Fibroblast of upper back skin (primary cell): ENCODE data around the gene ATP6V0E2.

Source experiments
- DNase-seq: peaks from one replicate; pipeline ENCODE4 v3.0.0-alpha.2; 2013

ATP6V0E2 gene

DNA sequence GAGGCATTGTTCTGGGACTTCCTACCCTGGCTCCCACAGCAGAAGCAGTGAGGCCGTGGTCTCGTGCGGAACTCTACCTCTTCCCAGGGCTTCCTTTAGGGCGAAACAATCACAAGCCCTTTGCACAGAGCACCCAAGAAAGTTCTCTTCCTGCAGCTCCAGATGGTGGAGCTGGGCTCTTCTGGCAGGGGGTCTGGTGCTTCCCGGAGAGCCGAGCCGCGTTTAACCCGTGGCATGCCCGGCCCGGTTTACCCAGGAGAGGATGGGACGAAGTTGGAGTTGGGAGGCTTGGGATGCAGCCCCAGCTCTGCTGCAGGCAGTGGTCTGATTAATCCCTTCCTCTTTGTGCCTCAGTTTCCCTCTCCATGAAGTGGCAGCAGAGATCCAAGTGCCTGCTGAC lies 9.0 kb upstream of the ATP6V0E2 start:
- DNase-seq, result no peak

DNA sequence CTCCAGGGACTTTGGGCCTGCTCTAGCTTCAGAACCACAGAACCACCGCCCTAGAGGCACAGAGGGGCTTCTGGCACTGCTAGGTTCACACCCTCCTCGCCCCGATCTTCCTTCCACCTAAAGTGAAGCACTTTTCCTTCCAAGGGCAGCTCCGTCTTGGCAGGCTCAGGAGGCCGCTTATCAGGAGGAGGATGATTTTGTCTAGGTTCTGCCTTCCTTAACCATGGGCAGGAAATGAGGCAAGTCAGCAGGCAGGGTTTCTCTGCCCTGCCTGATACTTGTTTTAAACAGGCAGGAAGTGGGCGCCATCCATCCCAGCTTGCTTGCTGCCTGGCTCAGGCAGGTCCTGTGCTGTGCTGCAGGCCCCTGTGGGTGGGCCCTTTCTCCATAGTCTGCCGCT lies 8.3 kb upstream of the ATP6V0E2 start:
- peak; percentile 8 for DNase-seq

DNA sequence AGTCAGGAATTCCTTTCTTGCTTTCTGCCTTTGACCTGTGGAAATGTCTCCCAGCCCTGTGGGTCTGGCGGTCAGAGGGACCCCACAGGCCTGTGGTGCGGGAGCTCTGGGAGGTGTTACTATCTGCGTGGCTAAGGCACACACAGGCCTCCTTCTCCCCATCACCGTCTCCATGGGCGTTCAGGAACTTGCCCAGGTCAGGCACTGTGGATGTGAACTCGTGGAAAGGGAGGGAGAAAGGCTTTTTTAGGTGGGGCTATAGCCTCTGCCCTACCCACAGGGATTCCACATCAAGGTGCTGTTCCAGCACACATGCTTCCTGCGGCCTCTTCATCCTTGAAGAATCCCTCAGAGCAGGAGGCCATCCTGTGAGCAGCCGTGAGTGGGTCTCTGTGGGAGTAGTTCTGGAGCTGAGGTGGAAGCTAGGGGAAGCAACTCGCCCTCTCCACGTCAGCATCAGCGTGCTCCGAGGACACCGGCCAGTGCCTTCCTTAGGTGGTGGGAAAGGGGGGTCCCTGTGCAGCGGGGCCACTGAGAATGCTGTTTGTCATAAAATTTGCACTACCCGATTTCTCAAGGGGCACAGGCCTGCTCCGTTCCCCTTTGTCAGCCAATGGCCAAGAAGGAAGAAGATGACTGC lies 7.5 kb upstream of the ATP6V0E2 start:
- DNase-seq, result no peak

DNA sequence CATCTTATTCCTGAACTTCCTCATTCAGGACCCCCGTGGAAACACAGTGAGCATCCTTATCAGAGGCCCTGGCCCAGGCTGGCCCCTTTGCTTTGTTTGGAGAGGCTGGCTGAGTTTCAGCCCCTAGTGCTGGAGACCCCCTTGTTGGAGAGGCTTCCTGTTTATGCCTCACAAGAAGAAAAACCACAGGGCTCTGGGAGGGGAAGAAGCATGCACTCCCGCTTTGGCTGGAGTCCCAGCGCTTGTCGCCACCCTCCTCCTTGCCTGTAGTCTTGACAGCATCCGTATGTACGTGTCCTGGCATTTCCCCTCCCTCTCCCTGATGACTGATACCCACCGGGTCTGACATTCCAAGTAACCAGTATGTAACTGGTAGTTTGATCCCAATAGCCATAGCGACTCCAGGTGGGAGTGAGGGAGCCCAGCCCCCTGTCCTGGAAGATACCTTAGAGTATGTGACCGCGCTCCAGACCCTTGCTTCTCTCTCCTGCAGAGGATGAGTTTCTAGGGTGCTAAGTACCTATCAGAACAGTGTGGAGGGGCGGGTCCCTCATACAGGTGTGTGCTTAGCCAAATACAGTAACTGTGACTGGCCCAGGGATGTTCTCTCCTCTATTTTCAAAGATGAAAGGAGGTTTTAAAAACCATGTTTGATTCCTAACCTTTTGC lies 6.9 kb upstream of the ATP6V0E2 start:
- peak; percentile 79 for DNase-seq

DNA sequence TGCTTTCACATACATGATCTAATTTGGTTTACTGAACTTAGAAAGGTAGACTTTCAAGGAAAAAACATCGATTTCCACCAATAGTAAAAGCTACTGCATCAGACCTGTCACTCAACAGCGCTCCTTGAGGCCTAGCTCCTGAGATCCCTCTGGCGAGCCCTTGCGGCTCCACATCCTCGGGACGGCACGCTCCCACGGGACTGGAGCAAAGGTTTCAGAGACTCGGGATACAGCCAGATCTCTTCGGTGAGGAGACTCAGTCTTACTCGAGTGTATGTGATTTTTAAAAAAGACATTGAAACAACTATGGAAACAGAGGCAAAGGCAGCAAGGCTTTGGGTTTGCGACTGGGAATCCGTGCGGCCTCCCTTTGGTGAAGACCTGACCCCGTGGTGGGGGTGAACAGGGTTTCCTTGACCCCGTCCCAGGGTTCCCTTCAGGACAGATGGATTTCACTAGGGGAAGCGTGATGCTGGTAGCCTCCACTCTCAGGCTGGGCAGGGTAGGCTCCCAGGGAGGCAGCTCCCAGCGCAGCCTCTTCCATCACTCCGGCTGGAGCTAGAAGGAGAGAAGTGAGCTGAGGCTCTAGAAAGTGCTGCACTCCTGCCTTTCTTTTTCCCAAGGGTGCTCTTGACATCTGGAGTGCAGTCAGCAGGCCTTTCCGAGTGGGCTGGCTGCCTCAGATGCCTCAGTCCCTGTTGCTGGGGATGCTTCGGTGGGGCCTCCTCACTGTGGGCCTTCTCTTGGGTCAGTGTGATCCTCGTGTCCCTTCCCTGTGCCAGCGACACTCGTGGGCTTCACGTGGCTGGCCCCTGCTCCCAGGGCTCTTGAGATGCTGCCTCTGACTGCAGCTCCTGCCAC lies 5.8 kb upstream of the ATP6V0E2 start:
- no peak for DNase-seq

DNA sequence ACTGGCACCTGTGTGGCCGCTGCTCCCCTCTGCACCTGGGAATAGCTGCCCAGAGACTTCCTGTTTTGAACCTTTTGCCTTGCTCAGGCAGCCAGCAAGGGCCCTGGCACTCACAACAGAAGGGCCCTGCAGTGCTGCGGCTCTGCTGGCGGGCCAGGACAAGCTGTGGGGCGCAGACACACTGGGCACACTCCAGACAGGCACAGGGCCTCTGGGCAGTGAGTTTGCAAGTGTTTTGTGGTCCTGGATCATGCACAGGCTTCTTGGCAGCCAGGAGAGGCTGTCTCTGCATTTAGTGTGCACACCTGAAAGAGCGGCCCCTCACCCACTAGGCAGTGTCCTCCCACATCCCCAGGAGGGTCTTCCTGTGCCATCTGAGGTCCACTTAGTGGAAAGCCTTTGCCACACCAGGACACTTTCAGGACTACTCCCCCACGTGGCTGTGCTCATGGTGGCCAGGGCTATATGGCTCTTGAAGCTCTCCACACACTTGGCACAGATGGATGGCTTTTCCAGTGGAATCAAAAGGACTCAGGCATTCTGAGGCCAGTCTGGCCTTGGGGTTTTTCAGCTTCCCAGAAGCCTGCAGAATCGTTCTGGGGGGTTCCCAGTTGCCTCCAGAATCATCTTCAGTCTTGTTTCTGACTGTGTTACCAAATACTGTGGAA lies 5.0 kb upstream of the ATP6V0E2 start:
- no peak for DNase-seq

DNA sequence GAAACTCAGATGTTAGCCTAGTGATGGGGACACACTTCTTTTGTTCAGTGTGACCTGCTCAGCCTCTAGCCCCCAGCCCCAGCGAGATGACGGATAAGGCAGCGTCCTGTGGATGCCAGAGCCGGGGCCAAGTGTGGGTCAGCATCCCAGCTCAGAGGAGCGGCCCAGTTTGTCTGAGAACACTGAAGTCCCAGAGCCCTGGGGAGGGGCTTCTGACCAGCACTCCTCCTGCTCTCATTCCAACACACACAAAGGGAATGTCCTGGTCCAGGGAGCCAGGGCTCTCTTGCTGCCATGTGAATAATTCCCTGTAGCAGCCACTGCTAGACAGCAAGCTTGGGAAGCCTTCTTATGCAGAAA lies 4.5 kb upstream of the ATP6V0E2 start:
- DNase-seq, result no peak

DNA sequence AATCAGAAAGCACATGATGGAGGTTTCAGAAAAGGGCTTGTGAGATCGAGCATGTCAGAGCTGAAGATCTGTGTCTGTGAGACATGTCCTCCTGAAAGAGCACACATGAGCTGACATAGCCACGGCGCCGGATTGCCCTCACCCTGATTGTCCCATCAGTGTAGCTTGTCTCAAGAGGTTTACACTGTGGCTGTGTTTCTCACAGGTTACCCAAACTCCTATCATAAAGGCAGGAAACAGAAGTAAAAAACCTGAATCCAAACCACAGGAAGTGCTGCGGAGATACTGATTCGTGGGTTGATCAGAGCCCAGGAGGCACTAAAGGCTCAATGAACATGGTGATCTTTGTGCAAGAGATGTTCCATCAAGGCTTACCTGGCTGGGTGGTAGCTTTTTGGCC lies 3.9 kb upstream of the ATP6V0E2 start:
- no peak for DNase-seq

DNA sequence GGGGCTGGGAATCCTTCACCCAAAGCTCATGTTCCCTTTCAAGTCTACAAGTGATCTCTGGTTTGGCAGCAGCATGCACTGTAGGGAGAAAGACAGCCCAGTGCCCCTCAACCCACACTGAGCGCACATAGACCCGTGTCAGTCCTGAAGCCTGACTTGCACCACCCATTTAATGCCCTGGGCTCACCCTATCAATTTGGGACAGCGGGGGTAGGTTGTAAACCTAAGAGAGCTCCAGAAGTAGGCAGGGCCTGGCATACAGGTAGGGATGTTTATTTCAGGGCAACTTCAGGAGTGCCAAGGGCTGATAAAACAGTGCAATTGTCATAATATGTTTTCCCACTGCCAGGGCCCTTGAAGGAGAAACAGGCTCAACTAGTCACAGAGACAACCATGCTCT lies 3.5 kb upstream of the ATP6V0E2 start:
- DNase-seq, result no peak

DNA sequence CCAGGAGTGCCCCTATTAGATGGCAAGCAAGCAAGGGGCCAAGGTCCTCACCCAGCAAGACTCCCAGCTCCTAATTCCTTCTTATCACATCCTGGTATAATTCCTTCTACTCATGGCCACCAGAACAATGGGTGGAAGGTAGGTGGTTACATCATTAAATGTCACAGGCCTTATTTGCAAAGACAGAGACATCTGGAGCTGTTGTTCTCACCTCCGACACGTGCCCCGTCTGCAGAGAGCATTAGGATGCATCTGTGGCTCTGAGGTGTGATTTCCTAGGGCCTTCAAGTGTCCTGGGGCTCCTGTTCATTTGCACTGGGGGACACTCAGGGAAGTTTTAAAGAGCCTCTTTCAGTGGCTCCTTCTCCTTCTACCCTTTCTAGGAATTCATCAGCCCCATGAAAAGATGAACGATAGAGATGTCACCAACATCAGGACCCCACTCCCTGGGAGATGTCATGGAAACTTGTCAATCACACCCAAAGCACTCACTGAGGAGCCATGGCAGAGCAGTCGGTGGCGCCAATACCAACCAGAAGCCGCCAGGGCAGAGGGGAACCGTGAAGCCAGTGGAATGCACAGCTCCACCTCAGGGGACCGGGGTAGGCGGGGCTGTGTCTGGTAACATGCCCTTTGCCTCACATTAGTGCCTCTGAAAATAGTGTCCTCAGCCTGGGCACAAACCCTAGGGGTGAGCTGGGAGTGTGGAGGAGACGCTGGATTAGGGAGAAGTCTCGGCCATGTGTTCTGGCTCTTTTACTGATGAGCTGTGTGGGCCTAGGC lies 2.9 kb upstream of the ATP6V0E2 start:
- DNase-seq, result no peak

DNA sequence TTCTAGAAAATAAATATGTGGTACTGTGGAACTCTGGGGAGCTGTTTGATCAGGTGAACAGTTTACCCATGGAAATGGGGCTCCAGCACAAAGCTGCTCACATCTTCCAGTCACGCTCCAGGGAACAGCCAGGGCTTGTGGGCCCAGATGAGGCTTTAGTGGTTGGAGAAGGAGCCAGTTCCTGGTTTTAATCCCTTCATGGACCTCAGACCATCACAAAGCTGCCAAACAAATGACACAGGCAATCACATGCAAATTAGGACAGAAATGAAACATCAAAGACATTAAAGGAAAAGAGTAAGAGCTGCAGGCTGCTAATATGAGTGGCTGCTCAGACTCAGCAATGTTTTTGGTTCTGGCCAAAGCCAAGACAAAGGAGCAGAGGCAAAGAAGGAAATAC lies 2.2 kb upstream of the ATP6V0E2 start:
- no peak for DNase-seq

DNA sequence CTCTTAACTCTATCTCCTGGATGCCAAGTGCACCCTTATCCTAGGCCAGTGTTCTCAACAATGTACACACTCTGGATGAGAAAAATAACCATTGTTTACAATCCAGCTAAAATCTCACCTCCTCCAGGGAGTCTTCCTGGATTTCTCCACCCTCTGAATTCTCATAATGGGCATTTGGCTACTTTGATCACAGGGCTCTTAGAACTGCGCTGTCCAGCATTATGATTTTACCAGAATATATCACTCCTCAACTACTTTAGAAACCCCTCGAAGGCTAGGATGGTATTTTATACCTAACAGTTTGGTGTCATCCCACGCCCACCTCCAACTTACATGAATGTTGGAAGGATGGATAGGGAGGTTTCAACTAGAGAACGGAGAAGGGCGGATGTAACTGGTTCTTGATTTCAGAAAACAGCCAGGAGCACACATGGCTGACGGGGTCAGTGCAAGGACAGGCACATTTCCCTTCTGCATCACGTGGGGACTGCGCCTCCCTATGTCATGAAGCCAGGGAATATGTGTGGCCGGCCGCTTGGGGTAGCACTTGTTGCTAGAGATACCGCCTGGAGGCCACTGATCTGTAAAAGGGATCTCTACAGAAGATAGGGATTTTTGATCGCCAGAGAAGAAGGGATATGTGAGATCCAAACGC lies 1.2 kb upstream of the ATP6V0E2 start:
- DNase-seq, result peak; percentile 78

DNA sequence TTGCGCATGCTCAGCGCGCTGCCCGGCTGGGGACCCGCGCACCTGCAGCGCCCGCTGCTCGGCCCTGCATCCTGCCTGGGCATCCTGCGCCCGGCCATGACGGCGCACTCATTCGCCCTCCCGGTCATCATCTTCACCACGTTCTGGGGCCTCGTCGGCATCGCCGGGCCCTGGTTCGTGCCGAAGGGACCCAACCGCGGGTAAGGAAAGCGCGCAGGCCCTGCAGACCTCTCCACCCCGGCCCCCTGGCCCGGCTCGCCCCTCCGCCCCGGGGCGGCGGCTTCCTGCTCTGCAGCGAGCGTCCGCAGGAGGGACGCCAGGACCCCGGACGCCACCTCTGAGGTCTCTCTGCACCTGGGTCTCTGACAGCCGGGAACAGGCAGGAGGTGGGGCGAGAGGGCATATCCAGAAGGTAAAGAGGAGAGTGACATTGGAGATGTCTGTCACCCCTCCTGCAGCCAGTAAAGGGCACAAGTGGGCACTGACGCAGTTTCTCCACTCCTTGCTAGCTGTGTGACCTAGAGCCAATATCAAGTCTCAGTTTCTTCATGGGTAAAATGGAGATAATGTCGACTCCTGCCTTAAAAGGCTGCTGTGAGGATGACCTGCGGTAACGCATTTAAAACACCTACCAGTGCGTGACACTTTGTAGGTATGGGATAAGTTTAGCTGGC lies 338 bp downstream of the ATP6V0E2 start:
- no peak for DNase-seq

DNA sequence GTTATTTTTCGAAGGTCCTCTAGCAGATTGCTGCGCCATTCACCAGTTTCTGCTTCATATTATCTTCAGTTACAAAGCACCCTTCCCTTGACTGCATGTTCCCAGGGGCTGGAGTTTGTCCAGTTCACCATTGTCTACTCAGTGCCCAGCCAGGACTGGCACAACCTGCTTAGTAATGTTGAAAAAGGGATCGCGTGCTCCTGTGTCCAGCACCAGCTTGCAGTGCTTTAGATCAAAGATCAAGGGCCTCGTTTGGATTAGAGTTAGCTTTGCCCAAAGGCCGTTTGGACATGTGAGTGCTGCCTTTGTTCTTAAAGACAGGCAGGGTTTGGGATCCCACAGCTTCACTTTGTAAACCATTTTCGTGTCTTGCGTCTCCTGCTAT lies 867 bp downstream of the ATP6V0E2 start:
- no peak for DNase-seq

DNA sequence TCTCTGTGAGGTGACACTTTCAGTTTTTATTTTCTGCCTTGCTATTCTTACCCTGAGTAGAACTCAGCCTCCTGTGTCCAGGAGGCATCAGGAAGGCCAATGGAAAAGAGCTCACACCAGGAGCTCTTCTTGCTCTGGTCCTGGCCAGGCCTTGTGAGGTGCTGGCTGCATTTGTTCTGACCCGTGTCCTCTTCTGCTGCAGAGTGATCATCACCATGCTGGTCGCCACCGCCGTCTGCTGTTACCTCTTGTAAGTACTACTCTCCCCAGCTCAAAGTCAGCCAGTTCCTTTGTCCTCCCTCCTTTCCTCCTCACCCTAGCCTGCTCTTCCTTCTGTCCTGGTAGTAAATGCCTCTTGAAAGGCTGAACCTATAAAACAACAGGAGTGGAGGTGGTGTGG lies 1.6 kb downstream of the ATP6V0E2 start:
- DNase-seq, result no peak

DNA sequence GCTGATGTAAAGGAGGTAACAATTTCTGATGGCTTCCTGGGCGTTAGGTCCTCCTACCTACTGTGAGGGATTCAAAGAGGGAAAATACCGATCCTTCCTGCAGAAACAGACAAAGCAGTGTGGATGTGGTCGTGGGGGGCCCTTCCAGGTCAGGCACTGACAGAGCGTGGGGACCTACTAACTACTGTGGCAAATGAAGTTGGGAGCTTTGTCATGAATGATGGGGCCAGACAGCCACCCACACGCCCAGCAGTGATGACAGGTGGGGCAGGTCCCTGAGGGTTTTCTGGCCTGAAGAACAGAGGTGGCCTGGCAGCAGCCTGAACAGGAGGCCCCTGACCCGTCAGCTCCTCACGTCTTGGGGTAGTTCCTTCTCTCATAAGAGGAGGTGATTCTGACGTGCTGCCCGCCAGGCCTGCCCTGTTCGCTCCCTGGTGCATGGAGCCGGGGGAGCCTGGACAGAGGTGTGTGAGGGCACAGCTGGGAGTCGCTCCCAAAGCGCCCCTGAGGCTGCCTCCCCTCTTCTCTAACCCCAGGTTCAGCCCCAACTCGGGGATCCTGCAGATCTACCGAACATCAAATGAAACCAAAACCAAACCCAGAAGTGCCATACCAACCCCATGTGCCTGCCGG lies 4.2 kb downstream of the ATP6V0E2 start:
- no peak for DNase-seq

DNA sequence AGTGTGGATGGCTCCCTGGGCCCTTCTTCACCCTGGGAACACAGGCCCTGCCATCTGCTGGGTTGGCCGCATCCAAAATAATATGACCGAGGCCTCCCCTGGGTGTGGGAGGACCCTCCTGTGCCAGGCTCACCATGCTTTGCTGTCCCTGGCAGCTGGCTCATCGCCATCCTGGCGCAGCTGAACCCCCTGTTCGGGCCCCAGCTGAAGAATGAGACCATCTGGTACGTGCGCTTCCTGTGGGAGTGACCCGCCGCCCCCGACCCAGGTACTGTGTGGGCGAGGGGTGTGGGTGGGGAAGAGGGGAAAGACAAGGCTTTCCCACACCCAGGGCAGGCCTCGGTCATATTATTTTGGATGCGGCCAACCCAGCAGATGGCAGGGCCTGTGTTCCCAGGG lies 4.8 kb downstream of the ATP6V0E2 start:
- no peak for DNase-seq

DNA sequence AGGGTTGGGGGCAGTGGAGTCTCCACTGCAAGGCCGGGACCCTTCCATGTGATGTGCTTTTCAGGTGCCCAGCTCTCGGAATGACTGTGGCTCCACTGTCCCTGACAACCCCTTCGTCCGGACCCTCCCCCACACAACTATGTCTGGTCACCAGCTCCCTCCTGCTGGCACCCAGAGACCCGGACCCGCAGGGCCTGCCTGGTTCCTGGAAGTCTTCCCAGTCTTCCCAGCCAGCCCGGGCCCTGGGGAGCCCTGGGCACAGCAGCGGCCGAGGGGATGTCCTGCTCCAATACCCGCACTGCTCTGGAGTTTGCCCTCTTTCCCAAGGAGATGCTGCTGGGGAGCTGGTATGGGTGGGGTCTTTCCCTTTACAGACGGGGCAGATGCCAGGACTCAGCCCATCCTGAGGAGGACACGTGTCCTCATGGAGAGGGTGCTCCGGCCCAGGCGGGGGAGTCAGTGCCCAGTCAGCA lies 5.5 kb downstream of the ATP6V0E2 start:
- DNase-seq, result no peak

DNA sequence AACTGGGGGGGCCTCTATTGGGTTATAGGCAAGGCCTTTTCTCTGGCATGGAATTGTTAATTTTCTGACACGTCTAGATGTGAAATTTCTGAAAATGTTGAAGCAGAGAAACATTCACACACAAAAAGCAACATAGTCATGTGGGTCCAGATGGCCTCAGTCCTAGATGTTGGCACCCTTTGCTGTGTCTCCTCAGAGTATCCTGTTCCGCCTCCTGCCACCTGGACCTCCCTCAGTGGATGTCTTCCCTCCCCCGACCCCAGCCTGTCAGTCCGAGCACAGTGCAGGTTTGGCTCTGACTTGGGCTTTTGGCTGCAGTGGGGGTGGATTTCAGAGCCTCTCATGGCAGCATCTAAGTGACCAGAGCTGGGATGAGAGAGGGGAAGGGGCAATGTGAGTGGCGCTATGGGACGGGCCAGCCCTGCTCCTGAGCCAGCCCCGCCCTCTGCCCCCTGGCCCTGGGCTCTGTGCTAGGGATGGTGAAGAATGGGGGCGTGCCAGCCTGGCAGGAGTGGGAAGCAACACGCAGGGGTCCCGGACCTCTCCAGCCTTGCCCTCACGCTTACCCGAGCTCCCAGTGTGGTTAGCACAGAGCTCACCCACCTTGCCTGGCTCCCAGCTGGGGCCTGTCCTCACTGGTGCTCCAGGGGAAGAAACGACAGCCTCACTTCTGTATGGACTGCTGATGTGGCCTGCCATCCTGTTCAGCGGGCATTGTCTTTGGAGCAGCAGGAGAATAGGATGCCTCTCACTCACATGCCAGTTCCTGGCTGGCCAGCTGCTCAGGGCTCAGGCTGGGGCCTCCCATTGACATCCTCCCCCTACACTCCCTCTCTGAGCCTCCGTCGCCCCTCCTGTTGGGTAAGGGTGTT lies 6.2 kb downstream of the ATP6V0E2 start:
- DNase-seq, result no peak
